Esophagus squamous epithelium (tissue), 5 donors: ENCODE data around the gene ZCRB1. TPM values are rescaled to one million over a fixed set of nuclear protein-coding genes. Genes with fewer than 3 reads are reported as not detected.

ENCODE experiments used
- DNase-seq: peaks from one replicate; lab custom pipeline; 2025; lab: John Stamatoyannopoulos, UW
- H3K27ac ChIP-seq, 4 donors: fragments of 200-600 bp; sonication (generic); one replicate each; pipeline ENCODE4 v1.5.1; 2016 to 2019; ENCODE audit warnings: mild to moderate bottlenecking in 1 of 4
- H3K27me3 ChIP-seq, 4 donors: fragments of 200-600 bp; sonication (generic); 1 replicate in 3 of 4; 2 replicates in 1 of 4; pipeline versions ENCODE4 v1.5.1 to v1.6.0; 2017 to 2021; ENCODE audit warnings: antibody characterized with exemption in 1 of 4
- H3K36me3 ChIP-seq, 3 donors: fragments of 200-600 bp; sonication (generic); one replicate each; pipeline ENCODE4 v1.5.1; 2016 to 2019
- H3K4me1 ChIP-seq, 3 donors: fragments of 200-600 bp; sonication (generic); one replicate each; pipeline ENCODE4 v1.5.1; 2017 to 2019
- H3K4me3 ChIP-seq, 4 donors: fragments of 200-600 bp; sonication (generic); 1 replicate in 3 of 4; 2 replicates in 1 of 4; pipeline ENCODE4 v1.5.1; 2016 to 2019; ENCODE audit warnings: mild to moderate bottlenecking in 2 of 4, moderate library complexity in 1 of 4
- H3K9me3 ChIP-seq, 3 donors: fragments of 200-600 bp; sonication (generic); one replicate each; pipeline ENCODE4 v1.5.1; 2016 to 2019
- CTCF ChIP-seq, 6 experiments: fragments of 450-650 bp in 4 of 6; fragments of 200-600 bp in 2 of 6; sonication (generic) in 2 of 6; IDR thresholded peaks; one replicate each; pipeline ENCODE4 v1.5.1; 2016 to 2019; ENCODE audit warnings: antibody characterized with exemption in 6 of 6, mild to moderate bottlenecking in 4 of 6, moderate library complexity in 4 of 6
- POLR2A ChIP-seq, 4 donors: fragments of 450-650 bp; IDR thresholded peaks; one replicate each; pipeline ENCODE4 v1.6.1; 2017; ENCODE audit warnings: antibody characterized with exemption in 4 of 4, mild to moderate bottlenecking in 4 of 4, moderate library complexity in 3 of 4
- WGBS, 2 donors: methylation state at CpG; one replicate each; pipeline ENCODE4 v1.1.5; 2018; 5-methylcytosine and 5-hydroxymethylcytosine counted together
- intact Hi-C: fragments of 100-400 bp; cut with DNase I; formaldehyde crosslinking; loops from one replicate; pipeline ENCODE4 v1.15.0; 2022
- total RNA-seq, 4 donors: library from RNA; depleted of rRNA; stranded (reverse); fragments of >200 nt; gene quantifications; one replicate each; pipeline ENCODE4 v1.1.0, GENCODE V29; 2016
- donor health status: DM: yes; HTN: yes; CAD: no.

The ZCRB1 gene
- total RNA-seq, 4 donors from 2014 or later, result 7.7 to 22.5 (median 17.8) TPM

- TF ChIP-seq POLR2A (IDR thresholded peaks at IDR 0.05) (no peak), CTCF (IDR thresholded peaks at IDR 0.05) (no peak)
- 68 to 88% methylated on average over 3 of the region's 3 CpGs for WGBS, 2 donors
Observed at GRCh38 chr12:42281844-42282243, 44.0 kb downstream of the ZCRB1 start.

GRCh38 chr12:42281278-42281677 is 44.6 kb downstream of the ZCRB1 start:
- TF ChIP-seq CTCF (IDR thresholded peaks at IDR 0.05), result no peak
- no peak for TF ChIP-seq POLR2A (IDR thresholded peaks at IDR 0.05)
- H3K4me3 ChIP-seq, result no peak overlapping the region
- no peak for DNase-seq
- H3K27me3 ChIP-seq, result peaks cover 0 to 4% (median 0%) of the 10 kb centered on the region in 4 donors
- no peaks in the 10 kb centered on the region for H3K4me1 ChIP-seq
- H3K27ac ChIP-seq, result no peak overlapping the region
- no peaks in the 10 kb centered on the region for H3K9me3 ChIP-seq
- intact Hi-C loops, result no loop called here
- no peaks in the 10 kb centered on the region for H3K36me3 ChIP-seq
- WGBS, 2 donors, result 38 to 51% methylated on average over 2 to 3 of the region's 3 CpGs

More at GRCh38 chr12:42281844-42282243, 44.0 kb downstream of the ZCRB1 start:
- H3K4me1 ChIP-seq, result no peaks in the 10 kb centered on the region
- peaks cover 0 to 4% (median 0%) of the 10 kb centered on the region in 4 donors for H3K27me3 ChIP-seq
- no peaks in the 10 kb centered on the region for H3K36me3 ChIP-seq
- H3K9me3 ChIP-seq, result no peaks in the 10 kb centered on the region
- no peak overlapping the region for H3K4me3 ChIP-seq
- no peak for DNase-seq
- intact Hi-C loops, result no loop called here
- H3K27ac ChIP-seq, result no peak overlapping the region

- DNase-seq, result no peak
- no peaks in the 10 kb centered on the region for H3K4me1 ChIP-seq
- no peak overlapping the region for H3K27ac ChIP-seq
- no peaks in the 10 kb centered on the region for H3K36me3 ChIP-seq
- H3K27me3 ChIP-seq, result no peaks in the 10 kb centered on the region
- H3K9me3 ChIP-seq, result peaks cover 0 to 8% (median 0%) of the 10 kb centered on the region in 3 donors
- H3K4me3 ChIP-seq, result no peak overlapping the region
- TF ChIP-seq CTCF (IDR thresholded peaks at IDR 0.05) (no peak), POLR2A (IDR thresholded peaks at IDR 0.05) (no peak)
- intact Hi-C loops, result no loop called here
Observed at GRCh38 chr12:42278128-42278510, 47.8 kb downstream of the ZCRB1 start.

- WGBS, 2 donors, result 72 to 84% methylated on average over 6 of the region's 6 CpGs
Observed at GRCh38 chr12:42277396-42278127, 48.3 kb downstream of the ZCRB1 start.

More at GRCh38 chr12:42277396-42278127, 48.3 kb downstream of the ZCRB1 start:
- H3K4me3 ChIP-seq, result no peak overlapping the region
- TF ChIP-seq CTCF (IDR thresholded peaks at IDR 0.05), result no peak
- TF ChIP-seq POLR2A (IDR thresholded peaks at IDR 0.05), result no peak
- peaks cover 0 to 10% (median 0%) of the 10 kb centered on the region in 3 donors for H3K9me3 ChIP-seq
- intact Hi-C loops, result no loop called here
- no peaks in the 10 kb centered on the region for H3K4me1 ChIP-seq
- no peak overlapping the region for H3K27ac ChIP-seq
- DNase-seq, result no peak
- no peaks in the 10 kb centered on the region for H3K27me3 ChIP-seq
- no peaks in the 10 kb centered on the region for H3K36me3 ChIP-seq
